WERI-Rb-1 (cell line): ENCODE data around the gene XIRP1.

Experiments used
- DNase-seq: peaks from one replicate; pipeline ENCODE4 v3.0.0-alpha.2; 2020
- H3K27ac ChIP-seq: fragments of 250-450 bp; sonication (Bioruptor Pico); 2 replicates; pipeline ENCODE4 v1.5.1; 2020; ENCODE audit warnings: mild to moderate bottlenecking, moderate library complexity
- H3K27me3 ChIP-seq: fragments of 250-450 bp; sonication (Bioruptor Pico); 2 replicates; pipeline ENCODE4 v1.5.1; 2021; ENCODE audit warnings: mild to moderate bottlenecking, low read depth, moderate library complexity; ENCODE audit not compliant: insufficient read depth, severe bottlenecking
- H3K36me3 ChIP-seq: fragments of 250-450 bp; sonication (Bioruptor Pico); 2 replicates; pipeline ENCODE4 v1.5.1; 2020; ENCODE audit warnings: mild to moderate bottlenecking, moderate library complexity
- H3K4me3 ChIP-seq: 2 replicates; pipeline ENCODE4 v1.5.1; 2011; ENCODE audit warnings: low read depth, mild to moderate bottlenecking, control low read depth, low read length
- H3K9me3 ChIP-seq: fragments of 250-450 bp; sonication (Bioruptor Pico); 2 replicates; pipeline ENCODE4 v1.5.1; 2021; ENCODE audit warnings: mild to moderate bottlenecking, moderate library complexity; ENCODE audit not compliant: severe bottlenecking
- TF ChIP-seq, protein P1 (sequence below): IDR thresholded peaks from 2 replicates; pipeline ENCODE4 v1.5.1; 2011; ENCODE audit warnings: low read depth, mild to moderate bottlenecking, control low read depth, inconsistent platforms, low read length

Gene XIRP1

DNA sequence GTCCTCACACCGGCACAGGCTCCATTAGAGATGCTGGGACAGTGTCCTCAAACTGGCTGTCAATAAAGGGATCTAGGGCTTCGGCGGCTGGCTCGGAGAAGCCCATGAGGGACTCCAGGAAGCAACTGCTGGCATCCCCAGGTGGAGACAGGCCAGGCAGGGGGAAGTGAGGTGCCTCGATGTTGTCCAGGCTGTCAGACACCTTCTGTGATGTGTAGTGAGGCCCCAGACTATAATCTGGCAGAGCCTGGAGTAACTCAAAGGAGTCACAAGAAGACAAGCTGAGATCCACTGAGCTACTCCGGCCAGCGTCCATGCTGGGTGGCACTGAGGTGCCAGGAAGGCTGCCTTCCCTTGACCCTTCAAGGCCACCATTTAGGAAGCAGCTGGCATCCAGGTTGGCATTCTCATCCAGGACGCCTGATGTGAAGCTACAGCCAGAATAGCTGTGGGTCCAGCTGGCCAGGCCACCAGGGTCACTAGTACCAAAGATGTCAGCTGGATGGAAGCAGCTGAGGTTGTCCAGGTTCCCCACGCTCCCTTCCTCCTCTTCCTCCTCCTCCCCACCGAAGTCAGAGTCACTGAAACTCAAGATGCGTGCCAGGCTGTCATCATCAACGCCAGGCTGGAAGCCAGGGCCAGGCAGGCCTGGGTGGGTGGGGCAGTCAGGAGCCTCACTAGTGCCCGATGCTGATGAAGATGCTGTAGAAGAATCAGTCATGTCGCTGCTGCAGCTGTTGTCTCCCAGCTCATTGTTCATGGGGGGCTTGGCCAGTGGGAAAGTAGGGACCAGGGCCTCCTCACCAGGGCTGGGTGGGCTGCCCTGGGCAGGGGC lies 49.1 kb downstream of the XIRP1 start:
- Histone ChIP-seq H3K9me3 (no peaks in the 10 kb centered on the region), H3K27ac (no peak overlapping the region), H3K27me3 (no peaks in the 10 kb centered on the region), H3K36me3 (peaks cover 61% of the 10 kb centered on the region), H3K4me3 (no peak overlapping the region)
- TF ChIP-seq, protein P1, sequence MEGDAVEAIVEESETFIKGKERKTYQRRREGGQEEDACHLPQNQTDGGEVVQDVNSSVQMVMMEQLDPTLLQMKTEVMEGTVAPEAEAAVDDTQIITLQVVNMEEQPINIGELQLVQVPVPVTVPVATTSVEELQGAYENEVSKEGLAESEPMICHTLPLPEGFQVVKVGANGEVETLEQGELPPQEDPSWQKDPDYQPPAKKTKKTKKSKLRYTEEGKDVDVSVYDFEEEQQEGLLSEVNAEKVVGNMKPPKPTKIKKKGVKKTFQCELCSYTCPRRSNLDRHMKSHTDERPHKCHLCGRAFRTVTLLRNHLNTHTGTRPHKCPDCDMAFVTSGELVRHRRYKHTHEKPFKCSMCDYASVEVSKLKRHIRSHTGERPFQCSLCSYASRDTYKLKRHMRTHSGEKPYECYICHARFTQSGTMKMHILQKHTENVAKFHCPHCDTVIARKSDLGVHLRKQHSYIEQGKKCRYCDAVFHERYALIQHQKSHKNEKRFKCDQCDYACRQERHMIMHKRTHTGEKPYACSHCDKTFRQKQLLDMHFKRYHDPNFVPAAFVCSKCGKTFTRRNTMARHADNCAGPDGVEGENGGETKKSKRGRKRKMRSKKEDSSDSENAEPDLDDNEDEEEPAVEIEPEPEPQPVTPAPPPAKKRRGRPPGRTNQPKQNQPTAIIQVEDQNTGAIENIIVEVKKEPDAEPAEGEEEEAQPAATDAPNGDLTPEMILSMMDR: no peak
- DNase-seq: no peak

DNA sequence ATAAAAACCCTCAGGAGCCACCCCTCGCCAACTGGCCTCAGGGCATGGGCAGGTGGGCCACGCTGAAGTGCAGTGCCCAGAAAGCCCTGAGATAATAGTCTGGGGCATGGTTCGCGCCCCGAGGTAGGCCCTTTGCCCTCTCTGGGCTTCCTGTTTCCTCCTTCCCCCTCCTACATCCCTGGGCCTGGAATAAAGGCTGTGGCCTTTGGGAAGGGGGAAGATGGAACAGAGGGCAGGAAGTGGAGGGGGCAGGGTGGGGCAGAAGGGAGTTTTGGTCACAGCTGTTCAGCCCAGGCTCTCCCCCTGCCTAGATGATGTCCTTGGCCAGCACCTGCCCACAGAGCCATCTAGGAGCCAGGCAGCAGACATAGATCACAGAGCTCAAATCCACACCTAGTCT lies 50.3 kb downstream of the XIRP1 start:
- TF ChIP-seq, protein P1: no peak
- Histone ChIP-seq H3K27ac (no peak overlapping the region), H3K27me3 (no peaks in the 10 kb centered on the region), H3K36me3 (peaks cover 61% of the 10 kb centered on the region), H3K4me3 (no peak overlapping the region), H3K9me3 (no peaks in the 10 kb centered on the region)
- DNase-seq: no peak

DNA sequence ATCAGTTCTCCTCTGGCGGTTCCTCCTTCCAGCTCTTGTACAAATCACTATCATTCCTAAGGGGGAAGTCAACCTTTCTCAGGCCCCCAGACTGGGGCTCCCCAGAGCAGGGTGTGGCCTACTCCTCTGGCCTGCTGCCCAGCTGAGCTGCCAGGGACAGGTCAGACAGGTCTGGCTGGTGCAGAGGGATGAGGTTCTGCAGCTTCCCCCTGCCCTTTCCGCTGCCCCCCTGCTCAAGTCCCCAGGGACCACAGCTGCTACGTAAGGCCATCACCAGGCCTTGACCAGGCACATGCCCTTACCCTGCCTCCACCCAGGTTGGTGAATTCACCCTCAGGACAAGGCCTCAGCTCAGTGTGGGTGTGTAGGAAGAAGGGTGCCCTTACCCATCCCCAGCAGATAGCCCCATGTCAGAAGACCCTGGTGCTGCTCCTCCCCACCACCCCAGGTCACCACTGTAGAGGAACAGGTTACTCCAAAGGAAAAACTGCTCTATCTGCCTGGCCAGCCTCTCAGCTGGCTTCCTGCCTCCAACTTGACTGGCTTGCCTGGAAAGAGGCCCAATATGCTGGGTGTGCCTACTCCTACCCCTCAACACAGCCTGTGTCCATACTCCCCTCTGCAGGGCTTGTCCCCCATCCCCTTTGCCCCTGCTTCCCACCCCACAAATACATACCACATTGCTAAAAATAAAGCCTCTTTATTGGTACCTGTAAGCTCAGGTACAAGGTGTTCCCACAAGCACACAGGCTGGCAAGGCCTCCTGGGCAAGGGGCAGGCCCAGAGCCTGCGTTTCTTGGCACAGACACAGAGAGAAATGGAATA lies 51.0 kb downstream of the XIRP1 start:
- Histone ChIP-seq H3K27ac (no peak overlapping the region), H3K36me3 (peaks cover 56% of the 10 kb centered on the region), H3K4me3 (no peak overlapping the region), H3K27me3 (no peaks in the 10 kb centered on the region), H3K9me3 (no peaks in the 10 kb centered on the region)
- TF ChIP-seq, protein P1: no peak
- no peak for DNase-seq

DNA sequence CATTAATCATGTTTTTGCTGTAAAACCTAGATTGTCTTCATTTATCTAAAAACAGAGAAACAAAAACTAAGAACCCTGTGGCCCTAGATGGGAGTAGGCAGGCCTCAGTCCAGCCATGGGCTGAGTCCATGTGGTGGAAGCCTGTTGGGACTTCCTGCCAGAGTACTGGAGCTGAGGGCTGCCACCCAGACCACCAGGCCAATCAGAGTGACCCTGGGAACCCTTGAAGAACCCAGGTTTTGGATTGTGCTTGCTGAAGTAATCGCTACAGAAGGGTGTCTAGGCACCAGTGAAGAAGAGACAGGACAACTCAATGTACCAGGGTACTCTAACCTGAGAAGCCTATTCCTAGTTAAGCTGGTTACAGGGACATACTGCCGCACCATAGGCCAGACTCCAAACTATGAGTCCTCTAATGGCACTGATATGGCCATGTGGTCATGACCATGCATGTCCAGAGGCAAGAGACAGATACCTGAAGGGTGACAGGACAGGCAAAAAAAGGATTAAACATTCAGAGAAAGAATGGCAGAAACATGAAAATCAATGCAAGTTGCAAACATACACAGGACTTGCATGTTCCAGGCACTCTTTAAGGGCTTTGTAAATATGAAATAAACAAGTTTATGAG lies 51.9 kb downstream of the XIRP1 start:
- H3K4me3 ChIP-seq: no peak overlapping the region
- TF ChIP-seq, protein P1: no peak
- H3K27ac ChIP-seq: no peak overlapping the region
- H3K27me3 ChIP-seq: no peaks in the 10 kb centered on the region
- no peak for DNase-seq
- peaks cover 47% of the 10 kb centered on the region for H3K36me3 ChIP-seq
- H3K9me3 ChIP-seq: no peaks in the 10 kb centered on the region

DNA sequence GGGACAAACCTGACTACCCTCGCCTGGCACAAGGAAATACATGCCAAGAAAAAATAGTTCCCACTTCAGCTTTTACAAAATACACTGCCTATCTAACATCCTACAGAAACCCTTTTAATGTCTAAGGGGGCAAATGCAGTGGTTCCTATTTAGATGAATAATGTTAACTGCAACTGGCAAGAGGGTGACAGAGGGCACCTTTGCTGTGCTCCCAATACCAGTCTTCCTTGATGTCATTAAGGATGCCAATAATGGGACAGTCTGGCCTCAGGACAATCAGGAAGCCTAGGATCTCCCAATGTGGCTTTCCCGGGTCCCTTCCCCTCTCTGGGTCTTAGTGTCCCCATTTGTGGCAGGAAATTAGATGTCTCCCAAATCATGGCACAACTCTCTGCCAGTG lies 53.0 kb downstream of the XIRP1 start:
- DNase-seq: no peak
- TF ChIP-seq, protein P1: no peak
- no peaks in the 10 kb centered on the region for H3K27me3 ChIP-seq
- H3K36me3 ChIP-seq: peaks cover 36% of the 10 kb centered on the region
- H3K4me3 ChIP-seq: no peak overlapping the region
- H3K9me3 ChIP-seq: no peaks in the 10 kb centered on the region
- no peak overlapping the region for H3K27ac ChIP-seq
